ENCODE data around the gene AATF.

Gene AATF

GRCh38 chr17:36931096-36931696 lies 17.6 kb upstream of the AATF start:
- no peak for DNase-seq (ENCODE audit: low read depth, low spot score)

- DNase-seq (ENCODE audit: low read depth, low spot score) = no peak
These were observed 16.9 kb upstream of the AATF start for GRCh38 chr17:36931697-36932382.

- no peak for DNase-seq (ENCODE audit: low read depth, low spot score)
These were observed 16.4 kb upstream of the AATF start for GRCh38 chr17:36932383-36932693.

GRCh38 chr17:36932694-36933511 lies 15.9 kb upstream of the AATF start:
- no peak for DNase-seq (ENCODE audit: low read depth, low spot score)

GRCh38 chr17:36933512-36934143 lies 15.1 kb upstream of the AATF start:
- no peak for DNase-seq (ENCODE audit: low read depth, low spot score)

GRCh38 chr17:36934144-36934691 lies 14.5 kb upstream of the AATF start:
- no peak for DNase-seq (ENCODE audit: low read depth, low spot score)

- DNase-seq (ENCODE audit: low read depth, low spot score) = no peak
These were observed 13.8 kb upstream of the AATF start for GRCh38 chr17:36934692-36935630.

GRCh38 chr17:36935671-36936454 lies 12.9 kb upstream of the AATF start:
- no peak for DNase-seq (ENCODE audit: low read depth, low spot score)

- no peak for DNase-seq (ENCODE audit: low read depth, low spot score)
These were observed 12.2 kb upstream of the AATF start for GRCh38 chr17:36936455-36937000.

- DNase-seq (ENCODE audit: low read depth, low spot score) = no peak
These were observed 11.5 kb upstream of the AATF start, which contains the start of gene LHX1 for GRCh38 chr17:36937001-36937958. LHX1 (plus strand) TSS chr17:36937475; CDS start chr17:36938198, 723 bp downstream.

GRCh38 chr17:36937959-36938565 lies 10.7 kb upstream of the AATF start:
- no peak for DNase-seq (ENCODE audit: low read depth, low spot score)

- no peak for DNase-seq (ENCODE audit: low read depth, low spot score)
These were observed 10.1 kb upstream of the AATF start for GRCh38 chr17:36938566-36939051.

GRCh38 chr17:36939052-36939801 lies 9.5 kb upstream of the AATF start:
- DNase-seq (ENCODE audit: low read depth, low spot score) = no peak

GRCh38 chr17:36939802-36940312 lies 8.9 kb upstream of the AATF start:
- DNase-seq (ENCODE audit: low read depth, low spot score) = no peak

- no peak for DNase-seq (ENCODE audit: low read depth, low spot score)
These were observed 8.2 kb upstream of the AATF start for GRCh38 chr17:36940313-36941264.
